HG03095 (cell line): ENCODE measurements around the gene DERL2.

Experiments used
- ATAC-seq: cut with Tn5 transposase; IDR thresholded peaks from one replicate; pipeline ENCODE4 v1.9.1; 2021; ENCODE audit warnings: moderate library complexity; ENCODE audit not compliant: unreplicated experiment

Gene DERL2

DNA sequence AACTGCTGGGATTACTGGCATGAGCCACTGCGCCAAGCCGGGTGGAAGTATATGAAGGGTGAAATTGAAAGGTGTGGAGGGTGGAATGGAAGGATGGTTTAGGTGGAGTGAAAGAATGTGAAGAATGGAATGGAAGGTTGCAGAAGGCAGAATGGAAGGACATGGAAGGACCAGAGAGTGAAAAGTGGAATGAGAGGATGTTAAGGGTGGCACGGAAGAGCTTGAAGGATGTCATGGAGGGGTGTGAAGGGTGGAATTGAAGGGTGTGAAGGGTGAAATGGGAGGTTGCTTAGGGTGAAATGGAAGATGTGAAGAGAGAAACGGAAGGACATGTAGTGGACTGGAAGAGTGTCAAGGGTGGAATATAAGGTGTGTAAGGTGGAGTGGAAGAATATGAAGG, 16.6 kb upstream of the DERL2 start:
- ATAC-seq, result no peak

- no peak for ATAC-seq
These were observed 15.7 kb upstream of the DERL2 start for GRCh38 chr17:5501685-5502084.

DNA sequence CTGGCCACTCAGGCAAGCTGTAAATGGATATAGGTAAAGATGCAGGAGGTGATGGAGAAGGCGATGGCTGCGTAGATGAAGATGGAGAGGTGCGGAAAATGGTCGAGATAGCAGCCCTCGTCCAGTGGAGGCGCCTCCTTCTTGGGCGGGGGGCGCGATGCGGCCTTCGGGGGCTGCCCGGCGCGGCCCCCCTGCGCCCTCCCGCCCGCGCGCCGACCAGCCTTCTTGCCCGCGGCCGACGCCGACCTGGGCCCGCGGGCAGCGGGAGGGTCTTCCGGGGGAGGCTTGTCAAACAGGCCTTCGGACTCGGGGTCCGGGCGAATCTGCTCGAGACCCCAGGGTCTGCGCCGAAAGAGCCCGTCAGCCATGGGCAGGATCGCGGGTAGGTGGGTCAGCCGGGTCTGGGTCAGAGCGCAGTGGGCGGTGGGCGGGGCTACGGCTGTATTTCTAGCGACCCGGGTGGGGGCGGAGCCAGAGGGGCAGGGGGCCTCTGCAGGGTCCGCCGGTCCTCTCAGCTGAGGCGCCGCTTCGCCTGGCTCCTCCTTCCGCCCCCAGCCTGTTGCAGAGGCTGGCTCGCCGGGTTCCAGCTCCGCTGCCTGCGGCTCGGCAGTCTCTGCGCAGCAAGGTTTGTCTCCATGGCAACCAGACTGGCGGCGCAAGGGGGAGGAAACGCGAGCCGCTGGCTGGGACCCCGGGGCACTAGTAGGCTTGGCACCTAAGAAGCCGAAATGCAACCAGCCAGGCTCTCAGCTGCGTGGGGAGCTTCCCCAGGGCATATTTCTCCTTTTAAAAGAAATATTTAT, 14.8 kb upstream of the DERL2 start:
- no peak for ATAC-seq

- ATAC-seq, result no peak
These were observed 14.2 kb upstream of the DERL2 start for GRCh38 chr17:5500247-5500588.

- ATAC-seq, result no peak
These were observed 13.7 kb upstream of the DERL2 start for GRCh38 chr17:5499476-5500231.

DNA sequence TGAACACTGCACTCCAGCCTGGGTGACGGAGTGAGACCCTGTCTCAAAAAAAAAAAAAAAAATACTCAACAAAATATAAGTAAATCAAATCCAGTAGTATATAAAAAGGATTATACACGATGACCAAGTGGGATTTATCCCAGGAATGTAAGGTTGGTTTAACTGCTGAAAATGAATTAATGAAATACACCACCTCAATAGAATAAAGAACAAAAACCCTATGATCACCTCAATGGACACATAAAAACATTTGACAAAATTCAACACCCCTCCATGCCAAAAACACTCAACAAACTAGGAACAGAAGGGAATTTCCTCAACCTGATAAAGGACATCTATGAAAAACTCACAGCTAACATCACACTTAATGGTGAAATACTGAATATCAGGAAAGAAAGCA, 7.0 kb upstream of the DERL2 start:
- no peak for ATAC-seq

DNA sequence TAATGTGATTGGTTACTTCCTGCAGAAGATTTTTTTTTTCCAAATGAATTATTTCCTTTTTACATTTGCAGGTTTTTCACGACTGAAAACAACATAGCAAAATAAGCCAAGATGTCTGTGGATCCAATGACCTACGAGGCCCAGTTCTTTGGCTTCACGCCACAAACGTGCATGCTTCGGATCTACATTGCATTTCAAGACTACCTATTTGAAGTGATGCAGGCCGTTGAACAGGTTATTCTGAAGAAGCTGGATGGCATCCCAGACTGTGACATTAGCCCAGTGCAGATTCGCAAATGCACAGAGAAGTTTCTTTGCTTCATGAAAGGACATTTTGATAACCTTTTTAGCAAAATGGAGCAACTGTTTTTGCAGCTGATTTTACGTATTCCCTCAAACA, 2.8 kb upstream of the DERL2 start:
- no peak for ATAC-seq

- peak; percentile 69 for ATAC-seq
These were observed 487 bp upstream of the DERL2 start, which contains the start of gene MIS12 for GRCh38 chr17:5486206-5487124. MIS12 (plus strand) TSS chr17:5486566; CDS start chr17:5488863, 2,297 bp downstream.

DNA sequence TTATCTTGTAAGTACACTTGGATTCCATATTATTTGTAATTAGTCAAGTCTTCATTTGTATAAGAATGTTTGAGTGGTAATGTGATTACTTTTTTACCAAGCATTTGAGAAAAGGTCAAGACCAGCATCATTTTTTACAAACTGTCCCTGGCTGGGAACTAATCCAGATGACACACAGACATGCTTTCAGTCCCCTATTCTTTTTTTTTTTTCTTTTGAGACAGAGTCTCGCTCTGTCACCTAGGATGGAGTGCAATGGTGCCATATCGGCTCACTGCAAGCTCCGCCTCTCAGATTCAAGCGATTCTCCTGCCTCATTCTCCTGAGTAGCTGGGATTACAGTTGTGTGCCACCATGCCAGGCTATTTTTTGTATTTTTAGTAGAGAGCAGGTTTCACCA, 4.5 kb downstream of the DERL2 start:
- no peak for ATAC-seq

GRCh38 chr17:5480962-5481361, 5.0 kb downstream of the DERL2 start:
- ATAC-seq, result no peak

- no peak for ATAC-seq
These were observed 7.0 kb downstream of the DERL2 start for GRCh38 chr17:5478992-5479391.

DNA sequence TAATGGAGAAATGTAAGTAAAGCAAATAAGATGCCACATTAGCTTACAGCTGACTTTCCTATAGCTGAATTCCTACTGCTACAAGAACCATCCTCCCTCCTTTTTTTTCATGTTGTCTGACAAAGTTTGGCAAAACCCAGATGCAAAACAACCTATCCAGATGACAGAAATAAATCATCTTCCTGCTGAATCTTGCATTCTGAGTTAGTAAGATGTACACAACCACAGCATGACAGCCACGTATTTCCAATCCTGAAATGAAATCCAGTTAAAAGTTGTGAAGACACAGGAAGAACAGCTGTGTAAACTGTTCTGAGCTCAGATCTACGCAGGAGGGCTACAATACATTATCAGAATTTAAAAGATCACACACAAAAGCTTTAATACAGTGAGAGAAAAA, 12.1 kb downstream of the DERL2 start:
- ATAC-seq, result no peak

- ATAC-seq, result no peak
These were observed 13.5 kb downstream of the DERL2 start for GRCh38 chr17:5472511-5472910.

GRCh38 chr17:5468075-5468473, 17.9 kb downstream of the DERL2 start:
- ATAC-seq, result no peak

GRCh38 chr17:5467416-5467815, 18.6 kb downstream of the DERL2 start:
- ATAC-seq, result no peak

DNA sequence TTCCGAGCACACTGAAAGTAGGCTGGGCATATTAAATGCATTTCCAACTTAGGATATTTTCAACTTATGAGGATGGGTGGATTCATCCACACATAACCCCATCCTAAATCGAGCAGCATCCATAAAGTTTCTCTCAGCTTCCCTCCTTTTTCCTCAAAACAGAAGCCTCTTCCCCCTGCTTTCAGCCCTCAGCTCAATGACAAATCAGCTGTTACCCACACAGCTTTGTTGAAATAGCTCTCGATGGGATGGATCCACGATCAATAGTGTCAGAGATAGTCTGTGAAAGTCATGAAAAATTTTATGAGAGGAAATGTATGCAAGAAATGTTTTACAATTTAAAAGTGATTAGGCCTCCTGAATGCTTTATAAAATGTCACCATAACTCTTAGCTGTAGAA, 19.7 kb downstream of the DERL2 start:
- ATAC-seq, result no peak

GRCh38 chr17:5464717-5465507, 21.1 kb downstream of the DERL2 start:
- no peak for ATAC-seq

DNA sequence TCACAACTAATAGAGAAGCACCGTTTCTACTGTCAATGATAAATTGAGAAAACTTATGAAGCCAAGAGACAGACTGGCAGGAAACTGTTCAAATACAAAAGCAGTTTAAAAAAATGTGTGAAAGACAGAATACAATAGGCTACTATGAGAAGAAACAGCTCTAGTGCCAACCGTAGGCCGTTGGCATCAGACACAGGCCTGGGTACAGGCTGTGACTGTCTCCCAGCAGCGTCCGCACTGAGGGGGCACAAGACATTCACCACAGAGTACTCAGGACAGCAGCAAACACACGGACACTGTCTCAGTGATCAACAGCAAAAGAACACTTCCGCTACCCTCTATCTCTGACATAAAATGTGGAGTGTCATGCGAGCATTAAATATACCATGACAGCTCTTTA, 39.2 kb downstream of the DERL2 start:
- ATAC-seq, result no peak

DNA sequence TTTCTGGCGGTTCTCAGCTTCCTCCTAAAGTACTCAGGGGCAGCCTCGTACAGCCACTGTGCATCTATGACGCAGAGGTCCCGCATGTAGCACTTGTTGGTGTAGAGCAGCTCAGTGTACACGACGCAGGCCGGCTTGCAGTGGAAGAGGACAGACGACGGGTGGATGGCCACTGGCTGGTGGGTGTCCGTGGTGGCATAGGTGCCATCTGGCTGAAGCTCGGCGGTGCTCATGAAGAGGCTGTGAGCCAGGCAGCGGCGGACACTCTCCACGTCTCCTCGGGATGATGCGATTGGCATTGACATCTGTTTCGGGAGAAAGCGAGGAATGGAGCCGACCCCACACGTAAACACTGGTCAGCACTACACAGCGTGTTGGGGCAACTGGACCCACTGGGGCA, 41.8 kb downstream of the DERL2 start:
- no peak for ATAC-seq

GRCh38 chr17:5443728-5444127, 42.2 kb downstream of the DERL2 start:
- no peak for ATAC-seq

DNA sequence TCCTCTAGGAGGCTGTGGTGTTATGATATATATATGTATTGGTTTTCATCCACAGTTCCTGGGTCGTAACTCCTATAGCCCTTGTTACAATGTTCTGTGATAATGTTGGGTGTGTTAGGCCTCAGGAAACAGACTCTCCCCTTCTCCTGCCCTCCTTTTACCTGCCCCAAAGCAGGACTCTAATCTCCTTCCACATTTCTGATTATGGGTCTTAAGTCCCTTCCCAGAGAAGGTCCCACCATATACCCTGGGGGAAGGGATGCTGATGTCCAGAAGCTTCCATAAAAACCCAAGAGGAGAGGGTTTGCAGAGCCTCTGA, 46.6 kb downstream of the DERL2 start:
- ATAC-seq, result no peak
